SK-N-SH (cell line): ENCODE data around the gene KCNV2. TPM values are rescaled to one million over a fixed set of nuclear protein-coding genes. Genes with fewer than 3 reads are reported as not detected.

ENCODE experiments used
- CTCF ChIA-PET: fragments of 300-600, 350-600 bp; formaldehyde crosslinking; extraction: SDS; loops from one replicate; lab custom pipeline; 2021; lab: Yijun Ruan, JAX
- POLR2A ChIA-PET: fragments of 350-600 bp; sonication (Branson Sonifier 250); formaldehyde crosslinking; extraction: SDS; loops from one replicate; lab custom pipeline; 2020; ENCODE audit warnings: antibody characterized with exemption, inconsistent platforms; lab: Yijun Ruan, JAX
- DNase-seq: peaks from one replicate; pipeline ENCODE4 v3.0.0; 2012
- H2AFZ ChIP-seq: fragments of 200-600 bp; sonication (generic); 2 replicates; pipeline ENCODE4 v1.8.1; 2016; ENCODE audit warnings: antibody characterized with exemption, mild to moderate bottlenecking, low read depth
- H3F3A ChIP-seq: fragments of 200-600 bp; sonication (generic); replicated peaks from 2 replicates; pipeline ENCODE3; 2016; ENCODE audit warnings: antibody characterized with exemption, mild to moderate bottlenecking; ENCODE audit not compliant: insufficient read depth
- H3K27ac ChIP-seq, 2 experiments: fragments of 200-500 bp in 1 of 2; fragments of 200-600 bp in 1 of 2; sonication (Bioruptor generic) in 1 of 2; sonication (generic), shearing (Covaris generic) in 1 of 2; 2 replicates each; pipeline versions ENCODE4 v1.5.1 to v1.6.1; 2014 to 2016; ENCODE audit warnings: low read depth in 2 of 2, inconsistent platforms in 1 of 2, low read length in 1 of 2, mild to moderate bottlenecking in 1 of 2, mixed read lengths in 1 of 2
- H3K27me3 ChIP-seq: fragments of 200-600 bp; sonication (generic), shearing (Covaris generic); 2 replicates; pipeline ENCODE4 v1.6.1; 2016; ENCODE audit warnings: mixed run types; ENCODE audit not compliant: insufficient read depth
- H3K36me3 ChIP-seq, 2 experiments: fragments of 200-500 bp in 1 of 2; fragments of 200-600 bp in 1 of 2; sonication (Bioruptor generic) in 1 of 2; sonication (generic) in 1 of 2; replicated peaks in 1 of 2; 2 replicates each; pipeline versions ENCODE3 to v1.5.1; 2014 to 2016; ENCODE audit warnings: low read length in 1 of 2, mild to moderate bottlenecking in 1 of 2; ENCODE audit not compliant: insufficient read depth in 2 of 2, control insufficient read depth in 1 of 2
- H3K4me1 ChIP-seq, 2 experiments: fragments of 200-500 bp in 1 of 2; fragments of 200-600 bp in 1 of 2; sonication (Bioruptor generic) in 1 of 2; sonication (generic), shearing (Covaris generic) in 1 of 2; 2 replicates each; pipeline versions ENCODE4 v1.5.1 to v1.6.1; 2014 to 2016; ENCODE audit warnings: low read depth in 1 of 2, low read length in 1 of 2, mixed run types in 1 of 2; ENCODE audit not compliant: insufficient read depth in 2 of 2, control insufficient read depth in 1 of 2
- H3K4me2 ChIP-seq: fragments of 200-600 bp; sonication (generic), shearing (Covaris generic); 2 replicates; pipeline ENCODE4 v1.6.1; 2017; ENCODE audit warnings: mixed run types
- H3K4me3 ChIP-seq, 2 experiments: fragments of 200-500 bp in 1 of 2; fragments of 200-600 bp in 1 of 2; sonication (Bioruptor generic) in 1 of 2; sonication (generic), shearing (Covaris generic) in 1 of 2; 2 replicates each; pipeline versions ENCODE4 v1.5.1 to v1.8.1; 2014 to 2016; ENCODE audit warnings: low read depth in 2 of 2, inconsistent platforms in 1 of 2, low read length in 1 of 2, mild to moderate bottlenecking in 1 of 2, mixed read lengths in 1 of 2, moderate library complexity in 1 of 2
- H3K79me2 ChIP-seq: fragments of 200-600 bp; sonication (generic); 2 replicates; pipeline ENCODE4 v1.8.1; 2017; ENCODE audit warnings: mild to moderate bottlenecking; ENCODE audit not compliant: insufficient read depth
- H3K9ac ChIP-seq: fragments of 200-600 bp; sonication (generic); 2 replicates; pipeline ENCODE4 v1.6.1; 2017; ENCODE audit warnings: mixed run types
- H3K9me2 ChIP-seq: fragments of 200-600 bp; sonication (generic); 2 replicates; pipeline ENCODE4 v1.6.1; 2017; ENCODE audit warnings: mixed run types
- H3K9me3 ChIP-seq: fragments of 200-600 bp; sonication (generic); 2 replicates; pipeline ENCODE4 v1.6.1; 2017; ENCODE audit warnings: mixed run types, mild to moderate bottlenecking, moderate library complexity
- H4K20me1 ChIP-seq: fragments of 200-600 bp; sonication (generic); 2 replicates; pipeline ENCODE4 v1.6.1; 2017; ENCODE audit warnings: mild to moderate bottlenecking, mixed run types; ENCODE audit not compliant: insufficient read depth
- CHD2 ChIP-seq: fragments of 150-350 bp; IDR thresholded peaks from 2 replicates; pipeline ENCODE4 v1.6.1; 2018; ENCODE audit warnings: low read length; ENCODE audit not compliant: partially characterized antibody
- EP300 ChIP-seq, 2 experiments: IDR thresholded peaks; 2 replicates each; pipeline versions ENCODE4 v1.4.0 to v1.6.1; 2012; ENCODE audit warnings: borderline replicate concordance in 1 of 2, low read depth in 1 of 2, low read length in 1 of 2
- EZH2phosphoT487 ChIP-seq: fragments of 200-600 bp; sonication (generic); IDR thresholded peaks from 2 replicates; pipeline ENCODE4 v1.6.1; 2017; ENCODE audit warnings: low read depth, mixed run types, mild to moderate bottlenecking, antibody characterized with exemption, moderate library complexity, borderline replicate concordance
- FOSL2 ChIP-seq: IDR thresholded peaks from 2 replicates; pipeline ENCODE4 v1.4.0; 2012; ENCODE audit warnings: low read depth, mild to moderate bottlenecking, moderate library complexity, borderline replicate concordance
- FOXM1 ChIP-seq: IDR thresholded peaks from 2 replicates; pipeline ENCODE4 v1.4.0; 2012; ENCODE audit warnings: low read depth, mild to moderate bottlenecking
- GABPA ChIP-seq: IDR thresholded peaks from 2 replicates; pipeline ENCODE4 v1.4.0; 2012; ENCODE audit warnings: low read depth, mild to moderate bottlenecking
- JUND ChIP-seq: IDR thresholded peaks from 2 replicates; pipeline ENCODE4 v1.4.0; 2012
- NFIC ChIP-seq: IDR thresholded peaks from 2 replicates; pipeline ENCODE4 v1.4.0; 2012; ENCODE audit warnings: borderline replicate concordance
- NRF1 ChIP-seq: IDR thresholded peaks from 2 replicates; pipeline ENCODE4 v1.6.1; 2012; ENCODE audit warnings: low read depth, mild to moderate bottlenecking, low read length
- POLR2AphosphoS5 ChIP-seq: IDR thresholded peaks from 2 replicates; pipeline ENCODE4 v1.6.1; 2012; ENCODE audit warnings: low read depth, low read length
- RAD21 ChIP-seq: IDR thresholded peaks from 2 replicates; pipeline ENCODE4 v1.6.1; 2012; ENCODE audit warnings: mild to moderate bottlenecking, low read length
- RXRA ChIP-seq: IDR thresholded peaks from 2 replicates; pipeline ENCODE4 v1.4.0; 2012; ENCODE audit warnings: low read depth, mild to moderate bottlenecking, borderline replicate concordance
- SMC3 ChIP-seq: IDR thresholded peaks from 2 replicates; pipeline ENCODE4 v1.6.1; 2012; ENCODE audit warnings: low read depth, low read length, improper control_type of control experiment
- TCF12 ChIP-seq: IDR thresholded peaks from 2 replicates; pipeline ENCODE4 v1.4.0; 2012
- TEAD4 ChIP-seq: IDR thresholded peaks from 2 replicates; pipeline ENCODE4 v1.4.0; 2012; ENCODE audit warnings: mild to moderate bottlenecking, borderline replicate concordance; ENCODE audit not compliant: insufficient read depth
- YY1 ChIP-seq: IDR thresholded peaks from 2 replicates; pipeline ENCODE4 v1.4.0; 2012; ENCODE audit warnings: low read depth, mild to moderate bottlenecking
- WGBS: methylation state at CpG from one replicate; pipeline ENCODE4 v1.1.6; 2017; ENCODE audit warnings: low lambda C conversion rate; 5-methylcytosine and 5-hydroxymethylcytosine counted together
- polyA plus RNA-seq, 3 experiments: library from polyadenylated mRNA; depleted of rRNA; stranded (reverse); fragments of >200 nt; gene quantifications; 2 replicates each; pipeline ENCODE4 v1.2.3, GENCODE V29; 2012
- TF ChIP-seq, protein P1 (sequence below): IDR thresholded peaks from 2 replicates; pipeline ENCODE4 v1.6.1; 2012; ENCODE audit warnings: mild to moderate bottlenecking, low read depth, low read length, moderate library complexity
- TF ChIP-seq, protein P2 (sequence below): IDR thresholded peaks from 2 replicates; pipeline ENCODE4 v1.4.0; 2012; ENCODE audit warnings: low read depth, borderline replicate concordance
- TF ChIP-seq, protein P3 (sequence below): IDR thresholded peaks from 2 replicates; pipeline ENCODE4 v1.4.0; 2012; ENCODE audit warnings: low read depth
- TF ChIP-seq, protein P4 (sequence below): fragments of 150-350 bp; IDR thresholded peaks from 2 replicates; pipeline ENCODE4 v1.6.1; 2016; ENCODE audit warnings: mild to moderate bottlenecking, low read depth, low read length

KCNV2 gene
- polyA plus RNA-seq, 1 of the 3 experiments (the other 2 are of a cell fraction): not detected

DNA sequence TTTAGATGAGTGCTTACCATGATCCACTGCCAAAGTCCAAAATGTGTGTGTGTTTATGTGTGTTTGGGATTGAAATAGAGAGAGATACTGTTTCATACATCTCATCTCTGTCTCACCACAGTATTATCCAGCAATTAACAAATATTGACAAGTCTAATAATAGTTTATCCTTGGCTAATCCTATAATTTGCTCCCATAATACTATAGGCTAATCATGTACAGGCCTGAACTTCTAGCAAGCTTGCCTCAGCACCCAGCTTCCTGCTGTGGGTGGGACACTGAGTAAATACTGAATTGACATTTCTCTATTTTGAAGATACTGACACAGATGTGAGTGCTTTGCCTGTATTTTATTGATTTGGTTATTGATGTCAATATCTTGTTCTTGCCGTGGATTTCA, 35.3 kb upstream of the KCNV2 start:
- no peaks in the 10 kb centered on the region for H3K27me3 ChIP-seq
- DNase-seq: no peak
- H3F3A ChIP-seq: no peaks in the 10 kb centered on the region
- no peaks in the 10 kb centered on the region for H3K9me3 ChIP-seq
- H3K4me2 ChIP-seq: no peak overlapping the region
- no peaks in the 10 kb centered on the region for H3K79me2 ChIP-seq
- H3K9me2 ChIP-seq: no peaks in the 10 kb centered on the region
- POLR2A ChIA-PET: no interaction called here
- H3K36me3 ChIP-seq: no peaks in the 10 kb centered on the region
- no peak overlapping the region for H3K4me3 ChIP-seq
- 91% methylated on average over 1 of the region's 1 CpG for WGBS
- H3K9ac ChIP-seq: no peak overlapping the region
- TF ChIP-seq GABPA: no peak
- no peak for TF ChIP-seq TEAD4
- TF ChIP-seq NRF1: no peak
- TF ChIP-seq YY1: no peak
- no peak for TF ChIP-seq CHD2
- TF ChIP-seq, protein P1, sequence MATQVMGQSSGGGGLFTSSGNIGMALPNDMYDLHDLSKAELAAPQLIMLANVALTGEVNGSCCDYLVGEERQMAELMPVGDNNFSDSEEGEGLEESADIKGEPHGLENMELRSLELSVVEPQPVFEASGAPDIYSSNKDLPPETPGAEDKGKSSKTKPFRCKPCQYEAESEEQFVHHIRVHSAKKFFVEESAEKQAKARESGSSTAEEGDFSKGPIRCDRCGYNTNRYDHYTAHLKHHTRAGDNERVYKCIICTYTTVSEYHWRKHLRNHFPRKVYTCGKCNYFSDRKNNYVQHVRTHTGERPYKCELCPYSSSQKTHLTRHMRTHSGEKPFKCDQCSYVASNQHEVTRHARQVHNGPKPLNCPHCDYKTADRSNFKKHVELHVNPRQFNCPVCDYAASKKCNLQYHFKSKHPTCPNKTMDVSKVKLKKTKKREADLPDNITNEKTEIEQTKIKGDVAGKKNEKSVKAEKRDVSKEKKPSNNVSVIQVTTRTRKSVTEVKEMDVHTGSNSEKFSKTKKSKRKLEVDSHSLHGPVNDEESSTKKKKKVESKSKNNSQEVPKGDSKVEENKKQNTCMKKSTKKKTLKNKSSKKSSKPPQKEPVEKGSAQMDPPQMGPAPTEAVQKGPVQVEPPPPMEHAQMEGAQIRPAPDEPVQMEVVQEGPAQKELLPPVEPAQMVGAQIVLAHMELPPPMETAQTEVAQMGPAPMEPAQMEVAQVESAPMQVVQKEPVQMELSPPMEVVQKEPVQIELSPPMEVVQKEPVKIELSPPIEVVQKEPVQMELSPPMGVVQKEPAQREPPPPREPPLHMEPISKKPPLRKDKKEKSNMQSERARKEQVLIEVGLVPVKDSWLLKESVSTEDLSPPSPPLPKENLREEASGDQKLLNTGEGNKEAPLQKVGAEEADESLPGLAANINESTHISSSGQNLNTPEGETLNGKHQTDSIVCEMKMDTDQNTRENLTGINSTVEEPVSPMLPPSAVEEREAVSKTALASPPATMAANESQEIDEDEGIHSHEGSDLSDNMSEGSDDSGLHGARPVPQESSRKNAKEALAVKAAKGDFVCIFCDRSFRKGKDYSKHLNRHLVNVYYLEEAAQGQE: no peak
- TF ChIP-seq FOSL2: no peak
- TF ChIP-seq TCF12: no peak
- TF ChIP-seq EP300 (IDR thresholded peaks at IDR 0.05; ENCODE audit: borderline replicate concordance in 1 of 2, low read depth in 1 of 2, low read length in 1 of 2): no peak
- no peak for TF ChIP-seq RAD21
- no peak for TF ChIP-seq EZH2phosphoT487
- TF ChIP-seq, protein P2, sequence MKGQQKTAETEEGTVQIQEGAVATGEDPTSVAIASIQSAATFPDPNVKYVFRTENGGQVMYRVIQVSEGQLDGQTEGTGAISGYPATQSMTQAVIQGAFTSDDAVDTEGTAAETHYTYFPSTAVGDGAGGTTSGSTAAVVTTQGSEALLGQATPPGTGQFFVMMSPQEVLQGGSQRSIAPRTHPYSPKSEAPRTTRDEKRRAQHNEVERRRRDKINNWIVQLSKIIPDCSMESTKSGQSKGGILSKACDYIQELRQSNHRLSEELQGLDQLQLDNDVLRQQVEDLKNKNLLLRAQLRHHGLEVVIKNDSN: no peak
- TF ChIP-seq RXRA: no peak
- TF ChIP-seq NFIC: no peak
- TF ChIP-seq, protein P3, sequence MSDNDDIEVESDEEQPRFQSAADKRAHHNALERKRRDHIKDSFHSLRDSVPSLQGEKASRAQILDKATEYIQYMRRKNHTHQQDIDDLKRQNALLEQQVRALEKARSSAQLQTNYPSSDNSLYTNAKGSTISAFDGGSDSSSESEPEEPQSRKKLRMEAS: no peak
- TF ChIP-seq FOXM1: no peak
- TF ChIP-seq, protein P4, sequence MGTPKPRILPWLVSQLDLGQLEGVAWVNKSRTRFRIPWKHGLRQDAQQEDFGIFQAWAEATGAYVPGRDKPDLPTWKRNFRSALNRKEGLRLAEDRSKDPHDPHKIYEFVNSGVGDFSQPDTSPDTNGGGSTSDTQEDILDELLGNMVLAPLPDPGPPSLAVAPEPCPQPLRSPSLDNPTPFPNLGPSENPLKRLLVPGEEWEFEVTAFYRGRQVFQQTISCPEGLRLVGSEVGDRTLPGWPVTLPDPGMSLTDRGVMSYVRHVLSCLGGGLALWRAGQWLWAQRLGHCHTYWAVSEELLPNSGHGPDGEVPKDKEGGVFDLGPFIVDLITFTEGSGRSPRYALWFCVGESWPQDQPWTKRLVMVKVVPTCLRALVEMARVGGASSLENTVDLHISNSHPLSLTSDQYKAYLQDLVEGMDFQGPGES: no peak
- TF ChIP-seq SMC3: no peak
- no peak for TF ChIP-seq POLR2AphosphoS5
- TF ChIP-seq JUND: no peak
- no peaks in the 10 kb centered on the region for H3K4me1 ChIP-seq
- no peak overlapping the region for H3K27ac ChIP-seq
- CTCF ChIA-PET: no interaction called here
- H2AFZ ChIP-seq: no peak overlapping the region
- H4K20me1 ChIP-seq: no peaks in the 10 kb centered on the region
